Measurements from ENCODE around the gene MPL. TPM values are rescaled to one million over a fixed set of nuclear protein-coding genes. Genes with fewer than 3 reads are reported as not detected.
"Not testable (repeated sequence)": the region's sequence is repeated elsewhere in the genome, so short reads cannot be mapped to it uniquely, and the experiment has no call there.

The MPL gene
- total RNA-seq, 2 donors from 2014 or later, result 0.39 TPM; not detected in 1

- Histone ChIP-seq H3K4me1 (peaks cover 0 to 2% of the 10 kb centered on the region in 2 donors), H3K27ac (no peak overlapping the region), H3K4me3 (no peak overlapping the region), H3K27me3 (no peaks in the 10 kb centered on the region), H3K9me3 (no peaks in the 10 kb centered on the region), H3K36me3 (peaks cover 5% of the 10 kb centered on the region)
- TF ChIP-seq CTCF (IDR thresholded peaks at IDR 0.05), result no peak
- no peak for DNase-seq (ENCODE audit: low spot score)
These were observed 58.4 kb downstream of the MPL start for GRCh38 chr1:43396059-43396458.

DNA sequence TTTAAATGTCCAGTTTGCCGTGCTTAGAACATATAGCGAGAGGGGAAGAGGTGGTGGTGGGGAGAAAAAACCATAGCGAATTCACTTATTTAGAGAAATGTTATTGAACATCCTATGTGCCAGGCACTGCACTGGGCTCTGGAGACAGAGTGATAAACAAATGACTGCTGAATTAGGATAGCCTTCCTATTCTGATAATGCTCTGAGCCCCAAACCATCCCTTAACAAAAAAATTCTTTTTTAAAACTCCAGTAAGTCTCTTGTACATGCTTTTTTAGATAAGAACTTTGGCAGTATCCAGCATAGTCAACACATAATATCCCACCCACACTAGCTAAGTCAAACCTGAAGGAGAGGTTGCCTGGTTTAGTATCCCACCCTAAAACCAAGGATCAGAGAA lies 60.6 kb downstream of the MPL start:
- Histone ChIP-seq H3K4me3 (no peak overlapping the region), H3K9me3 (no peaks in the 10 kb centered on the region), H3K36me3 (peaks cover 8% of the 10 kb centered on the region), H3K27ac (no peak overlapping the region), H3K4me1 (peaks cover 0 to 12% of the 10 kb centered on the region in 2 donors), H3K27me3 (no peaks in the 10 kb centered on the region)
- no peak for TF ChIP-seq CTCF (IDR thresholded peaks at IDR 0.05)
- DNase-seq (ENCODE audit: low spot score), result no peak

GRCh38 chr1:43400441-43400840 lies 62.8 kb downstream of the MPL start:
- not testable (repeated sequence) for H3K27me3 ChIP-seq; H3K9me3 ChIP-seq; H3K4me3 ChIP-seq; H3K27ac ChIP-seq; DNase-seq (ENCODE audit: low spot score)
- H3K36me3 ChIP-seq, result peaks cover 30% of the 10 kb centered on the region
- H3K4me1 ChIP-seq, result peaks cover 0 to 15% of the 10 kb centered on the region in 2 donors

GRCh38 chr1:43402089-43402865 lies 64.7 kb downstream of the MPL start:
- H3K27me3 ChIP-seq, result no peaks in the 10 kb centered on the region
- no peaks in the 10 kb centered on the region for H3K9me3 ChIP-seq
- peaks cover 0 to 24% of the 10 kb centered on the region in 2 donors for H3K4me1 ChIP-seq
- no peak overlapping the region for H3K27ac ChIP-seq
- H3K4me3 ChIP-seq, result no peak overlapping the region
- no peak for DNase-seq (ENCODE audit: low spot score)
- no peak for TF ChIP-seq CTCF (IDR thresholded peaks at IDR 0.05)
- peaks cover 38% of the 10 kb centered on the region for H3K36me3 ChIP-seq

Small RNAs within 50 kb of the gene (microRNA-seq; reads per million reads assigned to microRNA genes)
- gene MIR6734 (ENCODE audit: borderline number of aligned reads in 2 of 2, borderline replicate concordance in 1 of 2), result 0 to 2.8 reads per million in 2 donors

Other genes with a start within 250 kb of the MPL start
- 10 to 100 TPM; 28.4 to 34.0 TPM for gene EBNA1BP2, start 165.5 kb upstream of the MPL start, total RNA-seq
- under 1 TPM in 1 of 2 donors, not detected in 1; 0.12 TPM for gene CFAP57, start 165.5 kb upstream of the MPL start, total RNA-seq
- gene TMEM125, start 67.8 kb upstream of the MPL start, total RNA-seq, result 1 to 10 TPM in 1 of 2 donors, under 1 TPM in 1; 0.70 to 2.1 TPM
- gene C1orf210, start 52.2 kb upstream of the MPL start, total RNA-seq, result not detected
- gene TIE1, start 36.8 kb upstream of the MPL start, total RNA-seq, result 10 to 100 TPM; 23.6 to 51.7 TPM
- 1 to 10 TPM in 1 of 2 donors, under 1 TPM in 1; 0.63 to 2.5 TPM for gene CDC20, start 21.2 kb downstream of the MPL start, total RNA-seq
- 10 to 100 TPM; 24.3 to 41.4 TPM for gene ELOVL1, start 30.2 kb downstream of the MPL start, total RNA-seq
- gene MED8, start 52.0 kb downstream of the MPL start, total RNA-seq, result 10 to 100 TPM; 18.8 to 21.3 TPM
- gene SZT2, start 52.1 kb downstream of the MPL start, total RNA-seq, result 10 to 100 TPM; 17.5 to 22.8 TPM
- 10 to 100 TPM; 17.3 to 23.0 TPM for gene HYI, start 116.1 kb downstream of the MPL start, total RNA-seq
- 10 to 100 TPM in 1 of 2 donors, 1 to 10 TPM in 1; 7.4 to 27.7 TPM for gene PTPRF, start 193.1 kb downstream of the MPL start, total RNA-seq

All from right atrium auricular region (tissue), 2 donors.